Astrocyte (in vitro differentiated cells and primary cell): ENCODE measurements around the gene SLC25A12.

Experiments
- EZH2 ChIP-seq: IDR thresholded peaks from 2 replicates; pipeline ENCODE4 v1.6.1; 2012; ENCODE audit warnings: mild to moderate bottlenecking, low read length, inconsistent platforms; ENCODE audit not compliant: insufficient read depth
- TF ChIP-seq, protein P1 (sequence below): IDR thresholded peaks from 2 replicates; pipeline ENCODE4 v1.5.1; 2011; ENCODE audit warnings: low read depth, mild to moderate bottlenecking, inconsistent platforms, low read length, moderate library complexity; ENCODE audit not compliant: insufficient read depth

DNA sequence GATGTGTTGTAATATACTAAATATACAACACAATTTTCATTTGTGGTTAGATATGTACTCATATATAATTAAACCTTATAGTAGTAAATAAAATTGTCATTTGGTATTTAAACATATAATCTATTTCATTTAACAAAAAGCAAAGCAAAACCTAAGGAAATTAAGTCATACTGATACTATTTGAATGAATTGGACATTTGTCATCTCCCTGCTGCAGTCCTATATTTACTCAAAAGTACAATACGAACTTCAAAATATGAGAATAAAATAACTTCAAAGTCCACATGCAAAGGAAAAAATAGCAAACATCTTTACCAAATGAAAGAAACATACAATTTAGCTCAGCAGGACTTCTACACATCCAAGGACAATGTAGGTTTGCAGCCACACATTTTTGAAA lies 16.4 kb upstream of the SLC25A12 start:
- TF ChIP-seq, protein P1, sequence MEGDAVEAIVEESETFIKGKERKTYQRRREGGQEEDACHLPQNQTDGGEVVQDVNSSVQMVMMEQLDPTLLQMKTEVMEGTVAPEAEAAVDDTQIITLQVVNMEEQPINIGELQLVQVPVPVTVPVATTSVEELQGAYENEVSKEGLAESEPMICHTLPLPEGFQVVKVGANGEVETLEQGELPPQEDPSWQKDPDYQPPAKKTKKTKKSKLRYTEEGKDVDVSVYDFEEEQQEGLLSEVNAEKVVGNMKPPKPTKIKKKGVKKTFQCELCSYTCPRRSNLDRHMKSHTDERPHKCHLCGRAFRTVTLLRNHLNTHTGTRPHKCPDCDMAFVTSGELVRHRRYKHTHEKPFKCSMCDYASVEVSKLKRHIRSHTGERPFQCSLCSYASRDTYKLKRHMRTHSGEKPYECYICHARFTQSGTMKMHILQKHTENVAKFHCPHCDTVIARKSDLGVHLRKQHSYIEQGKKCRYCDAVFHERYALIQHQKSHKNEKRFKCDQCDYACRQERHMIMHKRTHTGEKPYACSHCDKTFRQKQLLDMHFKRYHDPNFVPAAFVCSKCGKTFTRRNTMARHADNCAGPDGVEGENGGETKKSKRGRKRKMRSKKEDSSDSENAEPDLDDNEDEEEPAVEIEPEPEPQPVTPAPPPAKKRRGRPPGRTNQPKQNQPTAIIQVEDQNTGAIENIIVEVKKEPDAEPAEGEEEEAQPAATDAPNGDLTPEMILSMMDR: no peak
- no peak for TF ChIP-seq EZH2
